ENCODE data around the gene ZNF75A. TPM values are rescaled to one million over a fixed set of nuclear protein-coding genes. Genes with fewer than 3 reads are reported as not detected.

The ZNF75A gene
- total RNA-seq, 5 donors from 2014 or later (not counting 1 experiment from before 2014, with no cell fraction given) = 46.0 to 68.7 (median 60.3) TPM

- no peaks in the 10 kb centered on the region for H3K4me1 Mint-ChIP-seq
- Histone ChIP-seq H3K27me3 (replicated peaks in 1 of 2; ENCODE audit: control insufficient read depth in 2 of 2, extremely low read depth in 1 of 2, insufficient read depth in 2 of 2, low read length in 1 of 2) (no peaks in the 10 kb centered on the region), H3K36me3 (ENCODE audit: control insufficient read depth in 2 of 2, extremely low read depth in 1 of 2, insufficient read depth in 1 of 2, low read length in 1 of 2) (no peaks in the 10 kb centered on the region), H3K4me3 (ENCODE audit: control insufficient read depth in 1 of 2, extremely low read depth in 1 of 2, low read length in 1 of 2) (no peak overlapping the region), H3K27ac (ENCODE audit: low read length) (no peak overlapping the region), H3K9me3 (peaks cover 3% of the 10 kb centered on the region), H3K4me1 (ENCODE audit: control insufficient read depth in 1 of 2, extremely low read depth in 1 of 2, insufficient read depth in 2 of 2, low read length in 2 of 2) (no peaks in the 10 kb centered on the region)
- no peak overlapping the region for H3K27ac Mint-ChIP-seq
- peaks cover 17% of the 10 kb centered on the region for H3K36me3 Mint-ChIP-seq
- DNase-seq (no peak), ATAC-seq (replicated peaks in 1 of 4) (no peak)
- H3K9me3 Mint-ChIP-seq = peaks cover 9 to 32% (median 22%) of the 10 kb centered on the region in 3 donors
- H3K27me3 Mint-ChIP-seq = no peaks in the 10 kb centered on the region
- 33% methylated on average over 1 of the region's 3 CpGs for WGBS (ENCODE audit: insufficient coverage)
- ChIA-PET POLR2A (no interaction called here), CTCF (no interaction called here)
- H3K4me3 Mint-ChIP-seq = no peak overlapping the region
Observed at GRCh38 chr16:3328104-3328503, 22.8 kb downstream of the ZNF75A start.

GRCh38 chr16:3328643-3329042 is 23.3 kb downstream of the ZNF75A start:
- Histone ChIP-seq H3K4me3 (ENCODE audit: control insufficient read depth in 1 of 2, extremely low read depth in 1 of 2, low read length in 1 of 2) (no peak overlapping the region), H3K36me3 (ENCODE audit: control insufficient read depth in 2 of 2, extremely low read depth in 1 of 2, insufficient read depth in 1 of 2, low read length in 1 of 2) (no peaks in the 10 kb centered on the region), H3K4me1 (ENCODE audit: control insufficient read depth in 1 of 2, extremely low read depth in 1 of 2, insufficient read depth in 2 of 2, low read length in 2 of 2) (no peaks in the 10 kb centered on the region), H3K9me3 (peaks cover 3% of the 10 kb centered on the region), H3K27ac (ENCODE audit: low read length) (no peak overlapping the region), H3K27me3 (replicated peaks in 1 of 2; ENCODE audit: control insufficient read depth in 2 of 2, extremely low read depth in 1 of 2, insufficient read depth in 2 of 2, low read length in 1 of 2) (no peaks in the 10 kb centered on the region)
- whole genome bisulfite sequencing (ENCODE audit: insufficient coverage) = 71% methylated on average over 1 of the region's 2 CpGs
- Mint-ChIP-seq H3K27me3 (no peaks in the 10 kb centered on the region), H3K27ac (no peak overlapping the region), H3K36me3 (peaks cover 14% of the 10 kb centered on the region), H3K4me3 (no peak overlapping the region), H3K4me1 (no peaks in the 10 kb centered on the region), H3K9me3 (peaks cover 9 to 30% (median 19%) of the 10 kb centered on the region in 3 donors)
- ChIA-PET CTCF (no interaction called here), POLR2A (no interaction called here)
- no peak for DNase-seq
- no peak for ATAC-seq (replicated peaks in 1 of 4)

- Histone ChIP-seq H3K27me3 (replicated peaks in 1 of 2; ENCODE audit: control insufficient read depth in 2 of 2, extremely low read depth in 1 of 2, insufficient read depth in 2 of 2, low read length in 1 of 2) (peaks cover 0 to 3% of the 10 kb centered on the region in 2 experiments), H3K9me3 (no peaks in the 10 kb centered on the region), H3K4me1 (ENCODE audit: control insufficient read depth in 1 of 2, extremely low read depth in 1 of 2, insufficient read depth in 2 of 2, low read length in 2 of 2) (no peaks in the 10 kb centered on the region), H3K36me3 (ENCODE audit: control insufficient read depth in 2 of 2, extremely low read depth in 1 of 2, insufficient read depth in 1 of 2, low read length in 1 of 2) (no peaks in the 10 kb centered on the region), H3K27ac (ENCODE audit: low read length) (no peak overlapping the region), H3K4me3 (ENCODE audit: control insufficient read depth in 1 of 2, extremely low read depth in 1 of 2, low read length in 1 of 2) (no peak overlapping the region)
- Mint-ChIP-seq H3K4me1 (no peaks in the 10 kb centered on the region), H3K27me3 (peaks cover 0 to 4% of the 10 kb centered on the region in 2 donors), H3K9me3 (no peaks in the 10 kb centered on the region), H3K36me3 (no peaks in the 10 kb centered on the region), H3K4me3 (no peak overlapping the region), H3K27ac (no peak overlapping the region)
- POLR2A ChIA-PET = no interaction called here
- ATAC-seq (replicated peaks in 1 of 4) = no peak
- no peak for DNase-seq
- 67% methylated on average over 1 of the region's 2 CpGs for WGBS (ENCODE audit: insufficient coverage)
- CTCF ChIA-PET = interaction anchor here in 1 of 2 donors (0.6 kb wide), 1 partner anchor 1549 kb away, joined by 7 read pairs; no protein-coding TSS in a partner anchor
Observed at GRCh38 chr16:3346041-3346440, 40.7 kb downstream of the ZNF75A start.

DNA sequence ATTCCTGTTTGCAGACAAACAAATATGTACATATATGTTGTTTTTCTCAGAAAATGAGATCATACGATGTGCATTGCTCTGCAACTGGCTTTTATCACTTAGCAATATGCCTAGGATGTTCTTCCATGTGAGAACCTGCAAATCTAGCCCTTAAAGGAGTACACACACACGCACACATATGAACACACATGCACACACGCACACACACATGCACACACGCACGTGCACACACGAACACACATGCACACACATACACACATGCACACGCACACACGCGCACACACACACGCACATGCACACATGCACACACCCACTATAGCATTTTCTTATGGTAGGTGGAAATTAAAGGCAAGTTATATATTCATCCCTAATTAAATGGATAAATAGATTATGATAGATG is 42.3 kb downstream of the ZNF75A start:
- H3K4me3 ChIP-seq (ENCODE audit: control insufficient read depth in 1 of 2, extremely low read depth in 1 of 2, low read length in 1 of 2) = no peak overlapping the region
- Mint-ChIP-seq H3K4me1 (no peaks in the 10 kb centered on the region), H3K9me3 (no peaks in the 10 kb centered on the region), H3K36me3 (peaks cover 5% of the 10 kb centered on the region), H3K27me3 (peaks cover 4 to 5% of the 10 kb centered on the region in 2 donors), H3K4me3 (no peak overlapping the region), H3K27ac (no peak overlapping the region)
- no peaks in the 10 kb centered on the region for H3K36me3 ChIP-seq (ENCODE audit: control insufficient read depth in 2 of 2, extremely low read depth in 1 of 2, insufficient read depth in 1 of 2, low read length in 1 of 2)
- no peaks in the 10 kb centered on the region for H3K27me3 ChIP-seq (replicated peaks in 1 of 2; ENCODE audit: control insufficient read depth in 2 of 2, extremely low read depth in 1 of 2, insufficient read depth in 2 of 2, low read length in 1 of 2)
- ChIA-PET CTCF (no interaction called here), POLR2A (interaction anchor here in 1 of 2 donors (0.7 kb wide), 1 partner anchor 43 kb away, joined by 3 read pairs; no protein-coding TSS in a partner anchor)
- H3K9me3 ChIP-seq = no peaks in the 10 kb centered on the region
- DNase-seq (no peak), ATAC-seq (replicated peaks in 1 of 4) (no peak)
- WGBS (ENCODE audit: insufficient coverage) = 88% methylated on average over 1 of the region's 10 CpGs
- H3K4me1 ChIP-seq (ENCODE audit: control insufficient read depth in 1 of 2, extremely low read depth in 1 of 2, insufficient read depth in 2 of 2, low read length in 2 of 2) = no peaks in the 10 kb centered on the region
- H3K27ac ChIP-seq (ENCODE audit: low read length) = no peak overlapping the region

DNA sequence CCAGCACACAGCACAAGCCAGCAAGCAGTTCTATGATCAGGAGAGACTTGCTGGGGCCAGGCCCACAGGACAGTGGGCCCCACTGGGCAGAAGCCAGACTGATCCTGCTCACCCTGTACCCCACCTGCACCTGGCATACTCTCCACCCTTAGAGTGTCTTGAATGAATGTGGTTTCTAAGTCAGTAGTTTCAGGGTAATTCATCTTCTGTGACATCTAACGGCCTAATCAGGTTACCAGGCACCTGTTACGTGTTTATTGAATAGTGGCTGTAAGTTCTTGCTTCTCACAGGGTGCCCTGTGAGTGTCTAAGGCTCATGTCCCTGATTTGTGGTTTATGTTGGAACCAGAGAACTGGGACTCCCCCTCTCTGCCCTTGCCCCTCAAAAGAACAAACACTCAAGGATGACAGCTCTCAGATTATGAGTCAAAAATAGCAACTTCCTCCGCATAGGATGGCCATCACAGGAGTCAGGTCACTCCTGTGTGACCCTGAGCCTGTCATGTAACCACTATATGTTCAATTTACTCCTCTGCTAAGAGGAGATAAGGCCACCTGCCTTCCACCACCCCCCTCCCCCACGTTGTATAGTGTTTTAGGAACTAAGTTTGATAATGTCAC is 43.4 kb downstream of the ZNF75A start:
- H3K27me3 ChIP-seq (replicated peaks in 1 of 2; ENCODE audit: control insufficient read depth in 2 of 2, extremely low read depth in 1 of 2, insufficient read depth in 2 of 2, low read length in 1 of 2) = no peaks in the 10 kb centered on the region
- no peak overlapping the region for H3K4me3 Mint-ChIP-seq
- no peaks in the 10 kb centered on the region for H3K9me3 ChIP-seq
- peaks cover 4 to 5% of the 10 kb centered on the region in 2 donors for H3K27me3 Mint-ChIP-seq
- ChIA-PET POLR2A (no interaction called here), CTCF (no interaction called here)
- peaks cover 2 to 3% (median 2%) of the 10 kb centered on the region in 3 donors for H3K4me1 Mint-ChIP-seq
- H3K9me3 Mint-ChIP-seq = no peaks in the 10 kb centered on the region
- peaks cover 5% of the 10 kb centered on the region for H3K36me3 Mint-ChIP-seq
- H3K4me3 ChIP-seq (ENCODE audit: control insufficient read depth in 1 of 2, extremely low read depth in 1 of 2, low read length in 1 of 2) = no peak overlapping the region
- no peak overlapping the region for H3K27ac ChIP-seq (ENCODE audit: low read length)
- WGBS (ENCODE audit: insufficient coverage) = no CpG with 5 or more reads among the region's 4 CpGs
- H3K36me3 ChIP-seq (ENCODE audit: control insufficient read depth in 2 of 2, extremely low read depth in 1 of 2, insufficient read depth in 1 of 2, low read length in 1 of 2) = no peaks in the 10 kb centered on the region
- no peak for DNase-seq
- ATAC-seq (replicated peaks in 1 of 4) = no peak
- H3K4me1 ChIP-seq (ENCODE audit: control insufficient read depth in 1 of 2, extremely low read depth in 1 of 2, insufficient read depth in 2 of 2, low read length in 2 of 2) = no peaks in the 10 kb centered on the region
- H3K27ac Mint-ChIP-seq = no peak overlapping the region

DNA sequence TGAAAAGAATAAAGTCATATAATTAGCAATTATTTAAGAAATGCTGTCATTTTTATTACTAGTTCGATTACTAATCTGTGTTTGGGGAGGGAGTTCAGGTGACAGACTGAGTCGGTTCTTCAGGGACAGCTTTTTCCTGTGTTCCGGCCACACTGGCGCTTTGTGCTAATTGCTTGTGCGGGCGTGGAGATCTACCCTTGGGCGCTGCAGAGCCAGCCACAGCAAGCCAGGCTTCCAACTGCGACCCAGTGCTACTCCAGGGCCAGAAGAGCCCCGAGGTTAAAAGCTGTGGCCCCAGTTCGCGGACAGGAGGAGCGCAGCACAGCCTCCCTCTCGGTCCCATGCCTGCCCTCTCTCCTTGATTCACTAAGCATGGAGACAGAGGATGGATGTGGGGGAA is 43.9 kb downstream of the ZNF75A start:
- H3K9me3 ChIP-seq = no peaks in the 10 kb centered on the region
- ChIA-PET CTCF (no interaction called here), POLR2A (no interaction called here)
- no peak for DNase-seq
- H3K4me3 ChIP-seq (ENCODE audit: control insufficient read depth in 1 of 2, extremely low read depth in 1 of 2, low read length in 1 of 2) = no peak overlapping the region
- H3K36me3 ChIP-seq (ENCODE audit: control insufficient read depth in 2 of 2, extremely low read depth in 1 of 2, insufficient read depth in 1 of 2, low read length in 1 of 2) = no peaks in the 10 kb centered on the region
- H3K27ac ChIP-seq (ENCODE audit: low read length) = no peak overlapping the region
- ATAC-seq (replicated peaks in 1 of 4) = no peak
- no peaks in the 10 kb centered on the region for H3K27me3 ChIP-seq (replicated peaks in 1 of 2; ENCODE audit: control insufficient read depth in 2 of 2, extremely low read depth in 1 of 2, insufficient read depth in 2 of 2, low read length in 1 of 2)
- Mint-ChIP-seq H3K4me1 (peaks cover 3 to 8% (median 5%) of the 10 kb centered on the region in 3 donors), H3K36me3 (peaks cover 5% of the 10 kb centered on the region), H3K27ac (no peak overlapping the region), H3K27me3 (peaks cover 4 to 5% of the 10 kb centered on the region in 2 donors), H3K4me3 (no peak overlapping the region), H3K9me3 (peaks cover 0 to under 1% (median 0%) of the 10 kb centered on the region in 3 donors)
- 48% methylated on average over 8 of the region's 13 CpGs for WGBS (ENCODE audit: insufficient coverage)
- H3K4me1 ChIP-seq (ENCODE audit: control insufficient read depth in 1 of 2, extremely low read depth in 1 of 2, insufficient read depth in 2 of 2, low read length in 2 of 2) = no peaks in the 10 kb centered on the region

All from T-cell (primary cell).